ENCODE results near the gene C1R.

C1R gene

GRCh38 chr12:7045913-7046312, 46.3 kb downstream of the C1R start:
- TF ChIP-seq, protein P1, sequence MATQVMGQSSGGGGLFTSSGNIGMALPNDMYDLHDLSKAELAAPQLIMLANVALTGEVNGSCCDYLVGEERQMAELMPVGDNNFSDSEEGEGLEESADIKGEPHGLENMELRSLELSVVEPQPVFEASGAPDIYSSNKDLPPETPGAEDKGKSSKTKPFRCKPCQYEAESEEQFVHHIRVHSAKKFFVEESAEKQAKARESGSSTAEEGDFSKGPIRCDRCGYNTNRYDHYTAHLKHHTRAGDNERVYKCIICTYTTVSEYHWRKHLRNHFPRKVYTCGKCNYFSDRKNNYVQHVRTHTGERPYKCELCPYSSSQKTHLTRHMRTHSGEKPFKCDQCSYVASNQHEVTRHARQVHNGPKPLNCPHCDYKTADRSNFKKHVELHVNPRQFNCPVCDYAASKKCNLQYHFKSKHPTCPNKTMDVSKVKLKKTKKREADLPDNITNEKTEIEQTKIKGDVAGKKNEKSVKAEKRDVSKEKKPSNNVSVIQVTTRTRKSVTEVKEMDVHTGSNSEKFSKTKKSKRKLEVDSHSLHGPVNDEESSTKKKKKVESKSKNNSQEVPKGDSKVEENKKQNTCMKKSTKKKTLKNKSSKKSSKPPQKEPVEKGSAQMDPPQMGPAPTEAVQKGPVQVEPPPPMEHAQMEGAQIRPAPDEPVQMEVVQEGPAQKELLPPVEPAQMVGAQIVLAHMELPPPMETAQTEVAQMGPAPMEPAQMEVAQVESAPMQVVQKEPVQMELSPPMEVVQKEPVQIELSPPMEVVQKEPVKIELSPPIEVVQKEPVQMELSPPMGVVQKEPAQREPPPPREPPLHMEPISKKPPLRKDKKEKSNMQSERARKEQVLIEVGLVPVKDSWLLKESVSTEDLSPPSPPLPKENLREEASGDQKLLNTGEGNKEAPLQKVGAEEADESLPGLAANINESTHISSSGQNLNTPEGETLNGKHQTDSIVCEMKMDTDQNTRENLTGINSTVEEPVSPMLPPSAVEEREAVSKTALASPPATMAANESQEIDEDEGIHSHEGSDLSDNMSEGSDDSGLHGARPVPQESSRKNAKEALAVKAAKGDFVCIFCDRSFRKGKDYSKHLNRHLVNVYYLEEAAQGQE (IDR thresholded peaks at IDR 0.05; ENCODE audit: insufficient replicate concordance, low read depth): no peak
- TF ChIP-seq GABPA (IDR thresholded peaks at IDR 0.05; ENCODE audit: low read depth) (no peak), POLR2AphosphoS5 (IDR thresholded peaks at IDR 0.05; ENCODE audit: low read depth) (no peak), SPI1 (IDR thresholded peaks at IDR 0.05; ENCODE audit: borderline replicate concordance, low read depth) (no peak)
- TF ChIP-seq, protein P2, sequence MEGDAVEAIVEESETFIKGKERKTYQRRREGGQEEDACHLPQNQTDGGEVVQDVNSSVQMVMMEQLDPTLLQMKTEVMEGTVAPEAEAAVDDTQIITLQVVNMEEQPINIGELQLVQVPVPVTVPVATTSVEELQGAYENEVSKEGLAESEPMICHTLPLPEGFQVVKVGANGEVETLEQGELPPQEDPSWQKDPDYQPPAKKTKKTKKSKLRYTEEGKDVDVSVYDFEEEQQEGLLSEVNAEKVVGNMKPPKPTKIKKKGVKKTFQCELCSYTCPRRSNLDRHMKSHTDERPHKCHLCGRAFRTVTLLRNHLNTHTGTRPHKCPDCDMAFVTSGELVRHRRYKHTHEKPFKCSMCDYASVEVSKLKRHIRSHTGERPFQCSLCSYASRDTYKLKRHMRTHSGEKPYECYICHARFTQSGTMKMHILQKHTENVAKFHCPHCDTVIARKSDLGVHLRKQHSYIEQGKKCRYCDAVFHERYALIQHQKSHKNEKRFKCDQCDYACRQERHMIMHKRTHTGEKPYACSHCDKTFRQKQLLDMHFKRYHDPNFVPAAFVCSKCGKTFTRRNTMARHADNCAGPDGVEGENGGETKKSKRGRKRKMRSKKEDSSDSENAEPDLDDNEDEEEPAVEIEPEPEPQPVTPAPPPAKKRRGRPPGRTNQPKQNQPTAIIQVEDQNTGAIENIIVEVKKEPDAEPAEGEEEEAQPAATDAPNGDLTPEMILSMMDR (IDR thresholded peaks at IDR 0.05; ENCODE audit: insufficient read depth, low read length): no peak
- H3K27me3 ChIP-seq (ENCODE audit: insufficient read depth, poor library complexity, severe bottlenecking): no peaks in the 10 kb centered on the region
- no peak overlapping the region for H3K27ac ChIP-seq (replicated peaks)
- no peak overlapping the region for H3K4me3 ChIP-seq (replicated peaks; ENCODE audit: insufficient read depth, low read length)
- DNase-seq (ENCODE audit: low read depth in 1 of 2, low spot score in 1 of 2): no peak

DNA sequence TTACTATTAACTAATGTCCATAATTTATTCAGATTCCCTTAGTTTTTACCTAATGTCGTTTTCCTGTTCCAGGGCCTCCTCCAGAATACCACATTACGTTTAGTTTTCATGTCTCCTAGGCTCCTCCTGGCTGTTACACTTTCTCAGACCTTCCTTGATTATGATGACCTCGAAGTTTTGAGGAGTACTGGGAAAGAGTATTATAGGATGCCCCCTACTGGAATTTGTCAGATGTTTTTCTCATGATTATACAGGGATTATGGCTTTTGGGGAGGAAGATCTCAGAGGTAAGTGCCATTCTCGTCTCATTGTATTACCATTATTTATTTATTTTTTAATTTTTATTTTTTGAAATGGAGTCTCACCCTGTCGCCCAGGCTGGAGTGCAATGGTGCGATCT, 49.4 kb downstream of the C1R start:
- peak in 1 of 2 experiments; percentile 13 for DNase-seq (ENCODE audit: low read depth in 1 of 2, low spot score in 1 of 2)
- TF ChIP-seq, protein P1 (IDR thresholded peaks at IDR 0.05; ENCODE audit: insufficient replicate concordance, low read depth): no peak
- TF ChIP-seq SPI1 (IDR thresholded peaks at IDR 0.05; ENCODE audit: borderline replicate concordance, low read depth): no peak
- TF ChIP-seq POLR2AphosphoS5 (IDR thresholded peaks at IDR 0.05; ENCODE audit: low read depth): no peak
- TF ChIP-seq, protein P2 (IDR thresholded peaks at IDR 0.05; ENCODE audit: insufficient read depth, low read length): no peak
- TF ChIP-seq GABPA (IDR thresholded peaks at IDR 0.05; ENCODE audit: low read depth): no peak
- H3K27ac ChIP-seq (replicated peaks): no peak overlapping the region
- no peak overlapping the region for H3K4me3 ChIP-seq (replicated peaks; ENCODE audit: insufficient read depth, low read length)
- no peaks in the 10 kb centered on the region for H3K27me3 ChIP-seq (ENCODE audit: insufficient read depth, poor library complexity, severe bottlenecking)

DNA sequence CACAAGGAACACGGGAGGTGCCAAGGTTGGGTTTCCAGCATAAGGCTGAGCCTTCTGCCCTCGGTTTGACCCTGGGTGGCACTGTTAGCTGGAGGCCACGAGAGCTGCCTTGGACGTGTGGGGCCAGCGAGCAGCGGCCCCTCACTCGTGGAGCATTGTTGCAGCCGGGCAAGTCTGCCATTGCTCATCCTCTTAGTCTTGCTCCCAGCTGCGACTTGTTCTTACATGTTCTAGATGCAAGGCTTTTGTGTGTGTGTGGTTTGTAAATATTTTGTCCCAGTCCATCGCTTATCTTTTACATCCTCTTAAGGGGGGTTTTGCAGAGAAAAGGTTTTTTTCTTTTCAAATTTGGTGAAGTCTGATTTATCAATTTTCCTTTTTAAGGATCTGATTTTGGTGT, 52.8 kb downstream of the C1R start:
- DNase-seq (ENCODE audit: low read depth in 1 of 2, low spot score in 1 of 2): no peak
- Histone ChIP-seq H3K27ac (replicated peaks) (no peak overlapping the region), H3K4me3 (replicated peaks; ENCODE audit: insufficient read depth, low read length) (no peak overlapping the region), H3K27me3 (ENCODE audit: insufficient read depth, poor library complexity, severe bottlenecking) (no peaks in the 10 kb centered on the region)
- TF ChIP-seq POLR2AphosphoS5 (IDR thresholded peaks at IDR 0.05; ENCODE audit: low read depth) (no peak), GABPA (IDR thresholded peaks at IDR 0.05; ENCODE audit: low read depth) (no peak), SPI1 (IDR thresholded peaks at IDR 0.05; ENCODE audit: borderline replicate concordance, low read depth) (no peak)
- TF ChIP-seq, protein P2 (IDR thresholded peaks at IDR 0.05; ENCODE audit: insufficient read depth, low read length): no peak
- TF ChIP-seq, protein P1 (IDR thresholded peaks at IDR 0.05; ENCODE audit: insufficient replicate concordance, low read depth): no peak
